GM15510 (cell line): ENCODE data around the gene POLA2.
A peak's percentile ranks its signal among the peaks of the same experiment; 100 is the strongest.

Source experiments
- POLR2A ChIP-seq: IDR thresholded peaks from 3 replicates; pipeline ENCODE4 v1.6.1; 2011; ENCODE audit warnings: borderline replicate concordance; ENCODE audit not compliant: insufficient read length; ENCODE audit errors: extremely low read depth

Gene POLA2

GRCh38 chr11:65261591-65262380, at the start of gene POLA2:
POLA2 (plus strand) TSS chr11:65261962; CDS start chr11:65262293, 331 bp downstream.
- TF ChIP-seq POLR2A, result peak; percentile 97

GRCh38 chr11:65212226-65212801, 49.4 kb upstream of the POLA2 start:
- TF ChIP-seq POLR2A, result no peak

- no peak for TF ChIP-seq POLR2A
Measured at GRCh38 chr11:65213322-65214211, 48.2 kb upstream of the POLA2 start.

- no peak for TF ChIP-seq POLR2A
Measured at GRCh38 chr11:65214212-65214845, 47.4 kb upstream of the POLA2 start.

GRCh38 chr11:65215441-65216076, 46.2 kb upstream of the POLA2 start:
- TF ChIP-seq POLR2A, result no peak

GRCh38 chr11:65216830-65217229, 44.9 kb upstream of the POLA2 start:
- no peak for TF ChIP-seq POLR2A

- TF ChIP-seq POLR2A, result no peak
Measured at GRCh38 chr11:65217441-65218423, 44.0 kb upstream of the POLA2 start.

- TF ChIP-seq POLR2A, result no peak
Measured at GRCh38 chr11:65218446-65218845, 43.3 kb upstream of the POLA2 start.

- TF ChIP-seq POLR2A, result no peak
Measured at GRCh38 chr11:65219930-65220213, 41.9 kb upstream of the POLA2 start.

GRCh38 chr11:65221026-65221425, 40.7 kb upstream of the POLA2 start:
- TF ChIP-seq POLR2A, result no peak

GRCh38 chr11:65223011-65223410, 38.8 kb upstream of the POLA2 start:
- TF ChIP-seq POLR2A, result no peak

GRCh38 chr11:65224930-65225278, 36.9 kb upstream of the POLA2 start:
- TF ChIP-seq POLR2A, result no peak

- no peak for TF ChIP-seq POLR2A
Measured at GRCh38 chr11:65225279-65226102, 36.3 kb upstream of the POLA2 start.

- TF ChIP-seq POLR2A, result no peak
Measured at GRCh38 chr11:65226103-65226442, 35.7 kb upstream of the POLA2 start.

GRCh38 chr11:65227879-65228278, 33.9 kb upstream of the POLA2 start:
- no peak for TF ChIP-seq POLR2A
